Measurements from ENCODE around the gene SOX21. TPM values are rescaled to one million over a fixed set of nuclear protein-coding genes. Genes with fewer than 3 reads are reported as not detected.

The SOX21 gene
- total RNA-seq (10 to 100 TPM in 1 of 5 donors, 1 to 10 TPM in 3, not detected in 1; 2.9 to 16.8 (median 7.5) TPM), polyA plus RNA-seq (10 to 100 TPM in 1 of 3 donors, 1 to 10 TPM in 2; 2.4 to 32.4 (median 3.4) TPM)
- long read RNA-seq, donor 1, partial matches to known transcripts: 0 of 4 reads
- long read RNA-seq, donor 1, other reads (novel, unspliced or antisense): 0 of 4 reads
- long read RNA-seq, donor 2, partial matches to known transcripts: 0 of 4 reads
- long read RNA-seq, donor 2, other reads (novel, unspliced or antisense): 0 of 4 reads
- long read RNA-seq, donor 3, transcript SOX21-201 (1 exons, 2,778 nt): major isoform, 7 of 7 reads
- long read RNA-seq, donor 3, partial matches to known transcripts: 0 of 7 reads
- long read RNA-seq, donor 3, other reads (novel, unspliced or antisense): 0 of 7 reads
- long read RNA-seq, donor 4: 0 reads
- long read RNA-seq, donor 5, partial matches to known transcripts: 0 of 4 reads
- long read RNA-seq, donor 5, other reads (novel, unspliced or antisense): 0 of 4 reads
- long read RNA-seq, donor 6, transcript SOX21-201 (1 exons, 2,778 nt): major isoform, 24 of 24 reads
- long read RNA-seq, donor 6, partial matches to known transcripts: 0 of 24 reads
- long read RNA-seq, donor 6, other reads (novel, unspliced or antisense): 0 of 24 reads
- long read RNA-seq, donor 7, transcript SOX21-201 (1 exons, 2,778 nt): major isoform, 10 of 10 reads
- long read RNA-seq, donor 7, partial matches to known transcripts: 0 of 10 reads
- long read RNA-seq, donor 7, other reads (novel, unspliced or antisense): 0 of 10 reads
- long read RNA-seq, donor 8, transcript SOX21-201 (1 exons, 2,778 nt): major isoform, 10 of 10 reads
- long read RNA-seq, donor 8, partial matches to known transcripts: 0 of 10 reads
- long read RNA-seq, donor 8, other reads (novel, unspliced or antisense): 0 of 10 reads
- long read RNA-seq, donor 9, transcript SOX21-201 (1 exons, 2,778 nt): major isoform, 18 of 18 reads
- long read RNA-seq, donor 9, partial matches to known transcripts: 0 of 18 reads
- long read RNA-seq, donor 9, other reads (novel, unspliced or antisense): 0 of 18 reads
- long read RNA-seq, donor 10, partial matches to known transcripts: 0 of 1 reads
- long read RNA-seq, donor 10, other reads (novel, unspliced or antisense): 0 of 1 reads

GRCh38 chr13:94712287-94712811, at the start of gene SOX21:
TSS of gene SOX21 (minus strand) at chr13:94712545. CDS start at chr13:94712049, 496 bp downstream.
- Histone ChIP-seq H3K4me1 (peaks cover 29 to 47% (median 37%) of the 10 kb centered on the region in 4 donors), H3K27me3 (peaks cover 30 to 99% (median 64%) of the 10 kb centered on the region in 3 donors), H3K4me3 (peak within 1 kb of the TSS; percentile 41 to 63 (median 46)), H3K36me3 (no peaks in the 10 kb centered on the region), H3K9me3 (no peaks in the 10 kb centered on the region), H3K27ac (peak within 1 kb of the TSS; percentile 55 to 88 (median 79))
- TF ChIP-seq EP300 (IDR thresholded peaks at IDR 0.05) (no peak), CTCF (IDR thresholded peaks at IDR 0.05) (no peak), POLR2AphosphoS5 (IDR thresholded peaks at IDR 0.05) (no peak), POLR2A (IDR thresholded peaks at IDR 0.05) (no peak)
- peak in 1 of 2 donors; percentile 68 for DNase-seq
- WGBS, 5 donors: 1 to 2% (median 2%) methylated on average over 29 to 38 of the region's 38 CpGs
- intact Hi-C loops (cut with DNase I; ENCODE audit: low total_unique reads): no loop called here

GRCh38 chr13:94761407-94761806, 49.1 kb upstream of the SOX21 start:
- WGBS, 5 donors: 49 to 69% (median 58%) methylated on average over 2 of the region's 2 CpGs

GRCh38 chr13:94759120-94759728, 46.9 kb upstream of the SOX21 start:
- intact Hi-C loops (cut with DNase I; ENCODE audit: low total_unique reads): no loop called here
- H3K27me3 ChIP-seq: no peaks in the 10 kb centered on the region
- H3K9me3 ChIP-seq: no peaks in the 10 kb centered on the region
- no peak for DNase-seq
- no peaks in the 10 kb centered on the region for H3K36me3 ChIP-seq
- TF ChIP-seq EP300 (IDR thresholded peaks at IDR 0.05): no peak
- no peak for TF ChIP-seq CTCF (IDR thresholded peaks at IDR 0.05)
- no peak for TF ChIP-seq POLR2A (IDR thresholded peaks at IDR 0.05)
- no peak for TF ChIP-seq POLR2AphosphoS5 (IDR thresholded peaks at IDR 0.05)
- WGBS, 5 donors: 90 to 96% (median 96%) methylated on average over 7 to 22 of the region's 22 CpGs
- H3K4me3 ChIP-seq: no peak overlapping the region
- H3K27ac ChIP-seq: no peak overlapping the region
- H3K4me1 ChIP-seq: no peaks in the 10 kb centered on the region

More at GRCh38 chr13:94761407-94761806, 49.1 kb upstream of the SOX21 start:
- H3K27ac ChIP-seq: no peak overlapping the region
- no peaks in the 10 kb centered on the region for H3K36me3 ChIP-seq
- intact Hi-C loops (cut with DNase I; ENCODE audit: low total_unique reads): no loop called here
- no peaks in the 10 kb centered on the region for H3K9me3 ChIP-seq
- no peaks in the 10 kb centered on the region for H3K4me1 ChIP-seq
- no peak for DNase-seq
- H3K4me3 ChIP-seq: no peak overlapping the region
- no peaks in the 10 kb centered on the region for H3K27me3 ChIP-seq
- TF ChIP-seq EP300 (IDR thresholded peaks at IDR 0.05) (no peak), CTCF (IDR thresholded peaks at IDR 0.05) (no peak), POLR2AphosphoS5 (IDR thresholded peaks at IDR 0.05) (no peak), POLR2A (IDR thresholded peaks at IDR 0.05) (no peak)
